Measurements from ENCODE around the gene LDHD. TPM values are rescaled to one million over a fixed set of nuclear protein-coding genes. Genes with fewer than 3 reads are reported as not detected.

LDHD gene
- total and polyA plus RNA-seq, 9 of the 15 experiments (the other 6 are each of a cell fraction or from before 2014, with no cell fraction given) = 0.19 to 0.86 (median 0.54) TPM; not detected in 3

DNA sequence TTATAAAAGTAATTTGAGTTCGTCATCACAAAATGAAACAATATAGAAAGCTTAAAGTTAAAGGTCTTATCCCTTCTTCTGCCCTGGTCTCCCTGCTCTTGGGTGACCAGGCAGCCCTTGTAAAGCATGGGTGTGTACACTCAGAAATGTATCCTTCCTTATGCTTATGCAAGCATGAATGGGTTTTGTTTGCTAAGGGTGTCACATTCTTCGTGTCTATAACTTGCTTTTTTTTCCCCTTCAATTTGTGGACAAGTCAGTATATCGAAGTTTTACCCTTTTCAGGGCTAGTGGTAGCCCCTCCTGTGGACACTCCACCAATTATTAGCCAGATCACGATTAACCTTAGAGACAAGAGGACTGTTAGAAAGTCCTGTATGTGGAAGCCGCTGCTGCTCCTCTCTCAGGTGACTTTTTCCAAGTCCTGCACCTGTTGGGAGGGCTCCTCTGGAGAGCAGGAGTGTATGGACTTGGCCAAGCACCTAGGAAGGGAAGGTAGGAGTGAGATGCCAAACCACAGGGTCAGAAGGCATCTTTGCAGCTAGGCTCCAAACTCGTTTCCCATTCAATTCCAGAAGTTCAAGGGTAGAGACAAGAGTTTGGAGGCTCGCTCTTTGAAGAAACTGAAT, 50.9 kb downstream of the LDHD start (continued):
- TF ChIP-seq PTRF (tag; IDR thresholded peaks at IDR 0.05) = no peak
- TF ChIP-seq FOXK1 (CRISPR knock-in tag; IDR thresholded peaks at IDR 0.05; ENCODE audit: borderline replicate concordance) = no peak
- TF ChIP-seq RB1 (IDR thresholded peaks at IDR 0.05; ENCODE audit: low read depth) = no peak
- 0 out of 2 replicates have a peak, but pooled peaks have one; percentile 23 for TF ChIP-seq ZNF766 (CRISPR knock-in tag; conservative IDR thresholded peaks at IDR 0.05)
- TF ChIP-seq, protein P1, sequence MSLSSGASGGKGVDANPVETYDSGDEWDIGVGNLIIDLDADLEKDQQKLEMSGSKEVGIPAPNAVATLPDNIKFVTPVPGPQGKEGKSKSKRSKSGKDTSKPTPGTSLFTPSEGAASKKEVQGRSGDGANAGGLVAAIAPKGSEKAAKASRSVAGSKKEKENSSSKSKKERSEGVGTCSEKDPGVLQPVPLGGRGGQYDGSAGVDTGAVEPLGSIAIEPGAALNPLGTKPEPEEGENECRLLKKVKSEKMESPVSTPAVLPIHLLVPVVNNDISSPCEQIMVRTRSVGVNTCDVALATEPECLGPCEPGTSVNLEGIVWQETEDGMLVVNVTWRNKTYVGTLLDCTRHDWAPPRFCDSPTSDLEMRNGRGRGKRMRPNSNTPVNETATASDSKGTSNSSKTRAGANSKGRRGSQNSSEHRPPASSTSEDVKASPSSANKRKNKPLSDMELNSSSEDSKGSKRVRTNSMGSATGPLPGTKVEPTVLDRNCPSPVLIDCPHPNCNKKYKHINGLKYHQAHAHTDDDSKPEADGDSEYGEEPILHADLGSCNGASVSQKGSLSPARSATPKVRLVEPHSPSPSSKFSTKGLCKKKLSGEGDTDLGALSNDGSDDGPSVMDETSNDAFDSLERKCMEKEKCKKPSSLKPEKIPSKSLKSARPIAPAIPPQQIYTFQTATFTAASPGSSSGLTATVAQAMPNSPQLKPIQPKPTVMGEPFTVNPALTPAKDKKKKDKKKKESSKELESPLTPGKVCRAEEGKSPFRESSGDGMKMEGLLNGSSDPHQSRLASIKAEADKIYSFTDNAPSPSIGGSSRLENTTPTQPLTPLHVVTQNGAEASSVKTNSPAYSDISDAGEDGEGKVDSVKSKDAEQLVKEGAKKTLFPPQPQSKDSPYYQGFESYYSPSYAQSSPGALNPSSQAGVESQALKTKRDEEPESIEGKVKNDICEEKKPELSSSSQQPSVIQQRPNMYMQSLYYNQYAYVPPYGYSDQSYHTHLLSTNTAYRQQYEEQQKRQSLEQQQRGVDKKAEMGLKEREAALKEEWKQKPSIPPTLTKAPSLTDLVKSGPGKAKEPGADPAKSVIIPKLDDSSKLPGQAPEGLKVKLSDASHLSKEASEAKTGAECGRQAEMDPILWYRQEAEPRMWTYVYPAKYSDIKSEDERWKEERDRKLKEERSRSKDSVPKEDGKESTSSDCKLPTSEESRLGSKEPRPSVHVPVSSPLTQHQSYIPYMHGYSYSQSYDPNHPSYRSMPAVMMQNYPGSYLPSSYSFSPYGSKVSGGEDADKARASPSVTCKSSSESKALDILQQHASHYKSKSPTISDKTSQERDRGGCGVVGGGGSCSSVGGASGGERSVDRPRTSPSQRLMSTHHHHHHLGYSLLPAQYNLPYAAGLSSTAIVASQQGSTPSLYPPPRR (CRISPR knock-in tag; IDR thresholded peaks at IDR 0.05; ENCODE audit: borderline replicate concordance) = no peak
- no peak for TF ChIP-seq KHSRP (IDR thresholded peaks at IDR 0.05)
- TF ChIP-seq, protein P2, sequence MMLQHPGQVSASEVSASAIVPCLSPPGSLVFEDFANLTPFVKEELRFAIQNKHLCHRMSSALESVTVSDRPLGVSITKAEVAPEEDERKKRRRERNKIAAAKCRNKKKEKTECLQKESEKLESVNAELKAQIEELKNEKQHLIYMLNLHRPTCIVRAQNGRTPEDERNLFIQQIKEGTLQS (IDR thresholded peaks at IDR 0.05) = no peak
- TF ChIP-seq, protein P2 (CRISPR knock-in tag; conservative IDR thresholded peaks at IDR 0.05) = no peak
- TF ChIP-seq COPS2 (conservative IDR thresholded peaks at IDR 0.05) = no peak
- no peak for TF ChIP-seq TRIM24 (IDR thresholded peaks at IDR 0.05)
